Measurements from ENCODE around the gene PSMD14.
A peak's percentile ranks its signal among the peaks of the same experiment; 100 is the strongest.

Gene PSMD14

DNA sequence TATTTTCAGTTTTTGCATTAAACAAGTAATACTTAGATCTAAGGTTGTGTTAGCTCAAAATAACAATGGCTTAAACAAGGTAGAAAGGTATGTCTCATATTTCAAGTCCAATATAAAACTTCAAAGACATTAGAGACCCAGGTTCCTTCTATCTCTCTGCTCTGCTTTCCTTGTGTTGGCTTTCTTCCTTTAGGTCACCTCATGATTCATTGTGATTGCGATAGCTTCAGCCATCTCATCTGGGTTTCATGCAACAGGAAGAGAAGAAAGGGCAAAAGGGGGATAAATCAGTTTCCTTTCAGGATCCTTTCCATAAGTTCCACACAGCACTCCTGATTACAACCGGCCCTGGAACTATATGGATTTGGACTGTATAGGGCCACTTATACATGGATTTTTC, 91.9 kb downstream of the PSMD14 start:
- Histone ChIP-seq H3K36me3 (ENCODE audit: low read depth) (peaks cover 58% of the 10 kb centered on the region), H3K27ac (ENCODE audit: poor library complexity, severe bottlenecking) (no peak overlapping the region), H3K27me3 (ENCODE audit: insufficient read depth, poor library complexity, severe bottlenecking) (no peaks in the 10 kb centered on the region), H3K4me1 (ENCODE audit: insufficient read depth, poor library complexity, severe bottlenecking) (no peaks in the 10 kb centered on the region), H3K9me3 (ENCODE audit: severe bottlenecking) (peaks cover 2% of the 10 kb centered on the region), H3K4me3 (ENCODE audit: severe bottlenecking) (no peak overlapping the region)
- ATAC-seq (ENCODE audit: low read depth) = 0 out of 3 replicates have a peak, but pooled peaks have one; percentile 25
- TF ChIP-seq, protein P1, sequence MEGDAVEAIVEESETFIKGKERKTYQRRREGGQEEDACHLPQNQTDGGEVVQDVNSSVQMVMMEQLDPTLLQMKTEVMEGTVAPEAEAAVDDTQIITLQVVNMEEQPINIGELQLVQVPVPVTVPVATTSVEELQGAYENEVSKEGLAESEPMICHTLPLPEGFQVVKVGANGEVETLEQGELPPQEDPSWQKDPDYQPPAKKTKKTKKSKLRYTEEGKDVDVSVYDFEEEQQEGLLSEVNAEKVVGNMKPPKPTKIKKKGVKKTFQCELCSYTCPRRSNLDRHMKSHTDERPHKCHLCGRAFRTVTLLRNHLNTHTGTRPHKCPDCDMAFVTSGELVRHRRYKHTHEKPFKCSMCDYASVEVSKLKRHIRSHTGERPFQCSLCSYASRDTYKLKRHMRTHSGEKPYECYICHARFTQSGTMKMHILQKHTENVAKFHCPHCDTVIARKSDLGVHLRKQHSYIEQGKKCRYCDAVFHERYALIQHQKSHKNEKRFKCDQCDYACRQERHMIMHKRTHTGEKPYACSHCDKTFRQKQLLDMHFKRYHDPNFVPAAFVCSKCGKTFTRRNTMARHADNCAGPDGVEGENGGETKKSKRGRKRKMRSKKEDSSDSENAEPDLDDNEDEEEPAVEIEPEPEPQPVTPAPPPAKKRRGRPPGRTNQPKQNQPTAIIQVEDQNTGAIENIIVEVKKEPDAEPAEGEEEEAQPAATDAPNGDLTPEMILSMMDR (IDR thresholded peaks at IDR 0.05; ENCODE audit: poor library complexity, severe bottlenecking) = no peak
- DNase-seq (ENCODE audit: low spot score) = no peak

DNA sequence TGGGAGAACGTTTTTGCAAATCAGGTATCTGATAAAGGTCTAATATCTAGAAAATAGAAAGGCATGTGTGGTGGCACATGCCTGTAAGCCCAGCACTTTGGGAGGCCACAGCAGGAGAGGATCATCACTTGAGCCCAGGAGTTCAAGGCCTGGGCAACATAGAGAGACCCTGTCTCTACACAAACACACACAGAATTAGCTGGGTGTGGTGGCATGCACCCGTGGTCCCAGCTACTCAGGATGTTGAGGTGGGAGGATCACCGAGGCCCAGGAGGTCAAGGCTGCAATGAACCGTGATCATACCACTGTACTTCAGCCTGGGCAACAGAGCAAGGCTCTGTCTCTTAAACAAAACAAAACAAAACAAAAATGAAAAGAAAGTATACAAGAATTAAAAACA, 94.1 kb downstream of the PSMD14 start:
- no peak overlapping the region for H3K27ac ChIP-seq (ENCODE audit: poor library complexity, severe bottlenecking)
- no peak for DNase-seq (ENCODE audit: low spot score)
- no peak overlapping the region for H3K4me3 ChIP-seq (ENCODE audit: severe bottlenecking)
- H3K27me3 ChIP-seq (ENCODE audit: insufficient read depth, poor library complexity, severe bottlenecking) = no peaks in the 10 kb centered on the region
- peaks cover 43% of the 10 kb centered on the region for H3K36me3 ChIP-seq (ENCODE audit: low read depth)
- ATAC-seq (ENCODE audit: low read depth) = no peak
- H3K9me3 ChIP-seq (ENCODE audit: severe bottlenecking) = peaks cover 2% of the 10 kb centered on the region
- H3K4me1 ChIP-seq (ENCODE audit: insufficient read depth, poor library complexity, severe bottlenecking) = no peaks in the 10 kb centered on the region
- TF ChIP-seq, protein P1 (IDR thresholded peaks at IDR 0.05; ENCODE audit: poor library complexity, severe bottlenecking) = no peak

DNA sequence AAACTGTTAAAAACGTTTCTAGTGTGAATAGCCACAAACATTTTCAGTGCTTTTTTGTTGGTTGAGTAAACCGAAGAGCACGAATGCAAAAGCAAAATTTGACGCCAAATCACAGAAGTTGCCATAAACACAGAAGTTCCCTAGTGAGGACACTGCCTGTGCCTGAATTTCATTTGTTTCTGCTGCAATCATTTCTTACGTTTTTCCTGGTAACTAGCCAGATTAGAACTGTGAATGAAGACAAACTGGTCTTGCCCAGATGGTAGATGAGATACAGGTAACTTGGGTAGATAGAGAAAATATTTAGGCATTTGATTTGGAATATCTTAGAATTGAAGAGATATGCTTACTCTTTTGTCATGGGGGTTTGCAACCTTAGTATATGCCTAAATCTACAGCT, 98.1 kb downstream of the PSMD14 start:
- H3K36me3 ChIP-seq (ENCODE audit: low read depth) = peaks cover 28% of the 10 kb centered on the region
- H3K27me3 ChIP-seq (ENCODE audit: insufficient read depth, poor library complexity, severe bottlenecking) = no peaks in the 10 kb centered on the region
- TF ChIP-seq, protein P1 (IDR thresholded peaks at IDR 0.05; ENCODE audit: poor library complexity, severe bottlenecking) = no peak
- ATAC-seq (ENCODE audit: low read depth) (no peak), DNase-seq (ENCODE audit: low spot score) (no peak)
- no peak overlapping the region for H3K27ac ChIP-seq (ENCODE audit: poor library complexity, severe bottlenecking)
- no peaks in the 10 kb centered on the region for H3K4me1 ChIP-seq (ENCODE audit: insufficient read depth, poor library complexity, severe bottlenecking)
- no peak overlapping the region for H3K4me3 ChIP-seq (ENCODE audit: severe bottlenecking)
- no peaks in the 10 kb centered on the region for H3K9me3 ChIP-seq (ENCODE audit: severe bottlenecking)

DNA sequence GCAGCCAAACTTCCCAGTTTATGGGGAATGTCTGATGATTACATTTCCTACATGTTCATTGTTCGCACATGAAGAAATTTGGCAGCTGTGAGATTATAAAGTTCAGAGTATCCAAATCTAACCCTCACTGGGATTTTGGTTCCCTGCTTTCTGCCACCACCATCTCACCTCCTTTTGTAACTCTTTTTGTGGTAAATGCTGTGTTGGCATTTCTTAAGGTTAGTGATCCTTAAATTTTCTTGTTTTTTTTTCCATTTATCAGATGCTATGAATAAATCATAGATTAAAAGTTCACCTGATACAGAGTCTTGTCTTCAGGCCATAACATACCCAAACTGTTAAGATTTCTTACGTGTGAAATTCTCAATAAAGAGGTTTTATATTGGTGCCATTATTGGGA, 99.4 kb downstream of the PSMD14 start:
- no peaks in the 10 kb centered on the region for H3K4me1 ChIP-seq (ENCODE audit: insufficient read depth, poor library complexity, severe bottlenecking)
- no peak for ATAC-seq (ENCODE audit: low read depth)
- H3K9me3 ChIP-seq (ENCODE audit: severe bottlenecking) = no peaks in the 10 kb centered on the region

DNA sequence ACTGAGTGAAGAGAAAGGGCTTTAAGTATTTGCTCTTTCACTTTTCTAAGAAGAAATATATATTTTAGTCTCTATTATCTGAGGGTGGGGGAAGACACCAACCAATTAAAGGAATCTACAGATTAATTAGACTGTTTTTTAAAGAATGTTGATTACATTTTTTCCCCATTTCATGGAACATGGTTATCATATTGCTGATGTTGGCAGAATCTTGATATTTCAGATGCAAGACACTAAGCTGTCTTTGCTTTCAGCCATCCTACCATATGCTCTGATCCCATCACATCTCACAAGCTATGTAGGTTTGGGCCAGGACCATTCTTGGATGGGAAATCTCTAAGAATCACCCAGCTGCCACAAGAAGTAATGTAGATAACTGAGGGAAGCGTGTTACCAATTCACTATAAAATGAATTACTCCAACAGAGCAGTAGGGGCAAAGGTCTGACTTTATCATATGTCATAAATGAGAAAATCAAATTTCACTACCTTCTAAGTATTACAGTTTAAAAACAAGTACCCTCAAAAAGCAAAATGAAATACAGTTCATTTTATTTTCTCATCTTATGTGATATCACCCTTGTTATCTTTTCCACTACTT, 101.2 kb downstream of the PSMD14 start:
- no peak overlapping the region for H3K4me3 ChIP-seq (ENCODE audit: severe bottlenecking)
- no peaks in the 10 kb centered on the region for H3K9me3 ChIP-seq (ENCODE audit: severe bottlenecking)
- TF ChIP-seq, protein P1 (IDR thresholded peaks at IDR 0.05; ENCODE audit: poor library complexity, severe bottlenecking) = no peak
- peaks cover 7% of the 10 kb centered on the region for H3K27me3 ChIP-seq (ENCODE audit: insufficient read depth, poor library complexity, severe bottlenecking)
- peaks cover 17% of the 10 kb centered on the region for H3K36me3 ChIP-seq (ENCODE audit: low read depth)
- DNase-seq (ENCODE audit: low spot score) (no peak), ATAC-seq (ENCODE audit: low read depth) (no peak)
- no peaks in the 10 kb centered on the region for H3K4me1 ChIP-seq (ENCODE audit: insufficient read depth, poor library complexity, severe bottlenecking)
- H3K27ac ChIP-seq (ENCODE audit: poor library complexity, severe bottlenecking) = no peak overlapping the region

More for the DNA sequence above, 99.4 kb downstream of the PSMD14 start:
- TF ChIP-seq, protein P1 (IDR thresholded peaks at IDR 0.05; ENCODE audit: poor library complexity, severe bottlenecking) = no peak
- no peaks in the 10 kb centered on the region for H3K27me3 ChIP-seq (ENCODE audit: insufficient read depth, poor library complexity, severe bottlenecking)
- no peak overlapping the region for H3K27ac ChIP-seq (ENCODE audit: poor library complexity, severe bottlenecking)
- no peak overlapping the region for H3K4me3 ChIP-seq (ENCODE audit: severe bottlenecking)
- H3K36me3 ChIP-seq (ENCODE audit: low read depth) = peaks cover 23% of the 10 kb centered on the region
- DNase-seq (ENCODE audit: low spot score) = no peak
